ENCODE results near the gene HLA-DQA2. TPM values are rescaled to one million over a fixed set of nuclear protein-coding genes. Genes with fewer than 3 reads are reported as not detected.

The HLA-DQA2 gene
- total RNA-seq, 1 experiment from 2014 or later: not detected

DNA sequence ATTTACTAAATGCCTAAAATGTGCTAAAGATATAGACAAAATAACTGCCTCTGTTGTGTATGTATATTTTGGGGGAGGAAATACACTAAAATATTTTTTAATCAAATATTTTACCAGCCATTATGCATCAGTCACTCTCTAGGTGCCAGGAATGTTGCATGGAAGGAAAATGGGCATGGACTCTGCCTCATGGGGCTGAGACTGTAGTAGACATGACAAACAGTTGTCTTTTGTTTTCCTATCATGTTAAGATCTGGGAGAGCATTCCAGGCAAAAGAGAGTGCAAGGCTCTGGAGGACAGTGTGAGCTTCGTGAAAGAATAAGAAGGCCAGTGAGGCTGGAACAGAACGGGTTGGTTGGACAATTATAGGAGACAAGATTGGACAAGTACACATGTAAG, 49.1 kb downstream of the HLA-DQA2 start:
- H3K27me3 Mint-ChIP-seq (ENCODE audit: low read depth): peaks cover 8% of the 10 kb centered on the region

More for the DNA sequence above, 49.1 kb downstream of the HLA-DQA2 start:
- Histone ChIP-seq H3K56ac (ENCODE audit: insufficient read length, low read depth, low read length) (no peak overlapping the region), H3K27me3 (ENCODE audit: insufficient read depth, low read length) (no peaks in the 10 kb centered on the region), H3K14ac (ENCODE audit: insufficient read depth, low read length) (no peak overlapping the region), H3K4me2 (ENCODE audit: insufficient read depth, insufficient read length, low read length) (no peak overlapping the region), H3K23ac (ENCODE audit: insufficient read length, low read depth, low read length) (no peak overlapping the region), H3K4me1 (ENCODE audit: insufficient read depth, low read length) (no peaks in the 10 kb centered on the region), H3T11ph (ENCODE audit: low read length) (no peak overlapping the region), H2BK20ac (ENCODE audit: low read depth, low read length, poor library complexity, severe bottlenecking) (no peak overlapping the region), H2BK120ac (ENCODE audit: low read depth, low read length, poor library complexity, severe bottlenecking) (no peak overlapping the region), H3K27ac (ENCODE audit: insufficient read length, low read depth, low read length) (no peak overlapping the region), H3K9me3 (ENCODE audit: control insufficient read depth, low read depth, low read length) (no peaks in the 10 kb centered on the region), H2AFZ (ENCODE audit: low read length) (no peak overlapping the region), H2BK15ac (ENCODE audit: low read depth, low read length) (no peak overlapping the region), H3K9ac (ENCODE audit: extremely low read depth, insufficient read length, low read length) (no peak overlapping the region), H4K5ac (ENCODE audit: insufficient read length, low read depth, low read length) (no peak overlapping the region), H4K20me1 (ENCODE audit: control insufficient read depth, insufficient read depth, insufficient read length) (no peaks in the 10 kb centered on the region), H4K91ac (ENCODE audit: insufficient read length, low read depth, low read length) (no peak overlapping the region), H3K79me1 (ENCODE audit: insufficient read depth, low read depth, low read length, poor library complexity, severe bottlenecking) (no peaks in the 10 kb centered on the region), H2BK5ac (ENCODE audit: insufficient read length, low read length) (no peak overlapping the region), H3K4ac (ENCODE audit: low read depth, low read length) (no peak overlapping the region), H3K23me2 (ENCODE audit: insufficient read length, low read depth, low read length, poor library complexity, severe bottlenecking) (no peaks in the 10 kb centered on the region), H3K79me2 (ENCODE audit: insufficient read depth, low read length) (no peaks in the 10 kb centered on the region), H4K8ac (replicated peaks; ENCODE audit: insufficient read length, low read depth, low read length) (no peak overlapping the region), H2BK12ac (ENCODE audit: insufficient read length, low read depth, low read length) (no peak overlapping the region), H3K18ac (ENCODE audit: insufficient read length, low read depth, low read length) (no peak overlapping the region), H2AK5ac (ENCODE audit: insufficient read length, low read length) (no peak overlapping the region)
- Mint-ChIP-seq H3K36me3 (ENCODE audit: insufficient read depth in 1 of 3, low read depth in 3 of 3) (no peaks in the 10 kb centered on the region), H3K27ac (no peak overlapping the region), H3K4me3 (no peak overlapping the region), H3K4me1 (peaks cover 9 to 10% of the 10 kb centered on the region in 2 experiments), H3K9me3 (no peaks in the 10 kb centered on the region; a peak in 1 of 5 replicates)
- no peak for DNase-seq
- TF ChIP-seq, protein P1, sequence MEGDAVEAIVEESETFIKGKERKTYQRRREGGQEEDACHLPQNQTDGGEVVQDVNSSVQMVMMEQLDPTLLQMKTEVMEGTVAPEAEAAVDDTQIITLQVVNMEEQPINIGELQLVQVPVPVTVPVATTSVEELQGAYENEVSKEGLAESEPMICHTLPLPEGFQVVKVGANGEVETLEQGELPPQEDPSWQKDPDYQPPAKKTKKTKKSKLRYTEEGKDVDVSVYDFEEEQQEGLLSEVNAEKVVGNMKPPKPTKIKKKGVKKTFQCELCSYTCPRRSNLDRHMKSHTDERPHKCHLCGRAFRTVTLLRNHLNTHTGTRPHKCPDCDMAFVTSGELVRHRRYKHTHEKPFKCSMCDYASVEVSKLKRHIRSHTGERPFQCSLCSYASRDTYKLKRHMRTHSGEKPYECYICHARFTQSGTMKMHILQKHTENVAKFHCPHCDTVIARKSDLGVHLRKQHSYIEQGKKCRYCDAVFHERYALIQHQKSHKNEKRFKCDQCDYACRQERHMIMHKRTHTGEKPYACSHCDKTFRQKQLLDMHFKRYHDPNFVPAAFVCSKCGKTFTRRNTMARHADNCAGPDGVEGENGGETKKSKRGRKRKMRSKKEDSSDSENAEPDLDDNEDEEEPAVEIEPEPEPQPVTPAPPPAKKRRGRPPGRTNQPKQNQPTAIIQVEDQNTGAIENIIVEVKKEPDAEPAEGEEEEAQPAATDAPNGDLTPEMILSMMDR (conservative IDR thresholded peaks at IDR 0.05): no peak
- no CpG with 5 or more reads among the region's 2 CpGs for WGBS (ENCODE audit: extremely low coverage, insufficient read length, low lambda C conversion rate)

All from H9 (cell line).